ENCODE results near the gene POMT2.
"Not testable (repeated sequence)": the region's sequence is repeated elsewhere in the genome, so short reads cannot be mapped to it uniquely, and the experiment has no call there.

POMT2 gene

DNA sequence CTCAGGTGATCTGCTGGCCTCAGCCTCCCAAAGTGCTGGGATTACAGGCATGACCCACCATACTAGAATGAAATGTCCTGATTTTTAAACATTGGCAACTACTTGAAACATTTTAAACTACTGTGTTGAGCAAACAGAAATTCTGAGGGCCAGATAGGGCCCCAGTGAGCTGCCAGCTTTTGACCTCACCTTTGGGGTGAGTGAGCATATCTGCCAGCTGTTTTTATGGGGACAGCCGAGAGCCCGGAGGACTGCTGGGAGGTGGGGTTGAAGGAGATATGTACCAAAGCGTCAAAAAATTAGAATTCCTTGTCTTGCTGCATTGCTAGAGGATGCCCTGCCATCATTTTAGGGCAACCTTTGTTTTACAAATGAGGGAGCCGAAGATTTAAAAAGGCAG is 2.9 kb upstream of the POMT2 start:
- H3K4me1 Mint-ChIP-seq = peaks cover 61% of the 10 kb centered on the region
- H3K27ac Mint-ChIP-seq = no peak overlapping the region
- H3K36me3 Mint-ChIP-seq (ENCODE audit: low read depth) = no peaks in the 10 kb centered on the region
- TF ChIP-seq, protein P1, sequence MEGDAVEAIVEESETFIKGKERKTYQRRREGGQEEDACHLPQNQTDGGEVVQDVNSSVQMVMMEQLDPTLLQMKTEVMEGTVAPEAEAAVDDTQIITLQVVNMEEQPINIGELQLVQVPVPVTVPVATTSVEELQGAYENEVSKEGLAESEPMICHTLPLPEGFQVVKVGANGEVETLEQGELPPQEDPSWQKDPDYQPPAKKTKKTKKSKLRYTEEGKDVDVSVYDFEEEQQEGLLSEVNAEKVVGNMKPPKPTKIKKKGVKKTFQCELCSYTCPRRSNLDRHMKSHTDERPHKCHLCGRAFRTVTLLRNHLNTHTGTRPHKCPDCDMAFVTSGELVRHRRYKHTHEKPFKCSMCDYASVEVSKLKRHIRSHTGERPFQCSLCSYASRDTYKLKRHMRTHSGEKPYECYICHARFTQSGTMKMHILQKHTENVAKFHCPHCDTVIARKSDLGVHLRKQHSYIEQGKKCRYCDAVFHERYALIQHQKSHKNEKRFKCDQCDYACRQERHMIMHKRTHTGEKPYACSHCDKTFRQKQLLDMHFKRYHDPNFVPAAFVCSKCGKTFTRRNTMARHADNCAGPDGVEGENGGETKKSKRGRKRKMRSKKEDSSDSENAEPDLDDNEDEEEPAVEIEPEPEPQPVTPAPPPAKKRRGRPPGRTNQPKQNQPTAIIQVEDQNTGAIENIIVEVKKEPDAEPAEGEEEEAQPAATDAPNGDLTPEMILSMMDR (IDR thresholded peaks at IDR 0.05) = no peak
- H3K9me3 Mint-ChIP-seq = no peaks in the 10 kb centered on the region
- DNase-seq = no peak
- H3K27me3 Mint-ChIP-seq (ENCODE audit: low read depth, poor library complexity) = no peaks in the 10 kb centered on the region
- no peak overlapping the region for H3K4me3 Mint-ChIP-seq

DNA sequence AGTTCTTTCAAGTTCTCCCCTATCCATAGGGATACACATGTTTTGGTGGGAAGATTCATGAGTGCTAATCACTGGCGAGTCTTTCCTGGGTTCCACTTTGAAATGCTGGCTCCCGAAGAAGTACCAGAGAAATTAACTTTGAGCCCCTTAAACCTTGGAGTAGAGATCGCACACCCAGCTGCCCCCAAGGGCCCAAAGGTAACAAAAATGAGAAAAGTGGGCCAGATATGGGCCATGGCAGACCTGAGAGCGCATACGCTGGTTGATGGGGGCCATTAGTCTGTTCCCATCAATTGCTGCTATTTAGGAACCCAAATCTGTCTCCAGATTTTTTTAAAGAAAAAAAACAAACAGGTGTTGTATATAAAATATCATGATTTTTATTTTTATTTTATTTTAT is 2.3 kb upstream of the POMT2 start:
- Mint-ChIP-seq H3K27me3 (ENCODE audit: low read depth, poor library complexity) (no peaks in the 10 kb centered on the region), H3K4me3 (no peak overlapping the region), H3K9me3 (no peaks in the 10 kb centered on the region), H3K27ac (no peak overlapping the region), H3K36me3 (ENCODE audit: low read depth) (no peaks in the 10 kb centered on the region), H3K4me1 (peaks cover 67% of the 10 kb centered on the region)
- TF ChIP-seq, protein P1 (IDR thresholded peaks at IDR 0.05) = no peak
- no peak for DNase-seq

DNA sequence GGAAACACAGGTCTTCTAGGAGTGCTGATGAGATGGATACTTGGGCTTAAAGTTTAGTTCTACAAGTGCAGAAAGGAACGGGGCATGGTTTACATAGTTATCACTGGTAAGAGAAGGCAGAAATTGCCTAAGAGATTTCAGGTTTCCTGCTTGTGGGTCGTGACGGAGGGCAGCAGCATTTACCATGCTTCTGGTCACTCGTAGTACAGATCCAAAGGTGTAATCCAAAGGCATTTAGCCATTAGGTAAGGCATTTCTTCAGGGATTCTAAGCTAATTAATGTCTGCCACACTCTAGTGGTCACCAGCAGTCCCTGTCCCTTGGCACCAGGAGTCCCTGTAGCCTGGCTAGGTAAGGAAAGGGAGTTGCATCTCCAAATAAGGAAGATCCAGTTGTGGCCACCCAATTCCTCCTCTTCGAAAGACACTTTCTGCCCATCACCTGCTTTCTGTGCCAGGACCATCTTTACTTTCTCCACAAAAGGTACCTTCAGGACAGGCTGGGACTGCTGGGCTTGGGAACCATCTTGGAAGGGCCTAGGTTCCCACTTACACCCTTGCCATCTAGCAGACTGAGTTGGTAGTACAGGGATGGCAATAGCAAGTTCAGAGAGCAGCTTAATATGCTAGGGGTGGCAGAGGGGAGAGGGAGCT is 1.7 kb upstream of the POMT2 start:
- H3K36me3 Mint-ChIP-seq (ENCODE audit: low read depth) = no peaks in the 10 kb centered on the region
- no peaks in the 10 kb centered on the region for H3K27me3 Mint-ChIP-seq (ENCODE audit: low read depth, poor library complexity)
- peaks cover 69% of the 10 kb centered on the region for H3K4me1 Mint-ChIP-seq
- H3K27ac Mint-ChIP-seq = no peak overlapping the region
- no peaks in the 10 kb centered on the region for H3K9me3 Mint-ChIP-seq
- DNase-seq = no peak
- peak overlapping the region; percentile 96 for H3K4me3 Mint-ChIP-seq
- TF ChIP-seq, protein P1 (IDR thresholded peaks at IDR 0.05) = no peak

DNA sequence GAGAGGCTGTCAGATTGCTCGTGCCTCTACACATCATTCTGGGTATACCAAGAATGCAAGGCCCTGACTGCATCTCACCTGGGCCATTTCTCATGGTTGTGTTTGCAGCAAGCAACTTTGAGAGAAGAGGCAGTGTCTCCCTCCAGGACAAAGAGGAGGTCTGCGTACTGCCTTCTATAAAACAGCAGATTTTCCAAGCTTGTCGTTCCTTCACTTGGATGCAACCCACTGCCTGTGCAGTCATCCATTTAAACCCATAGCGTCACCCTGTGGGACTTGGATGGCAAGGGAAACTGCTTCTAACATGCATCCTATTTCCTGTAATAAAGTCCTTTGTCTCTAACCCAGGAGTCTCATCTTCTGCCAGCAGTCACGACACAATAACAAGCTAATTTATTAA is 1.3 kb downstream of the POMT2 start:
- Mint-ChIP-seq H3K4me3 (peak overlapping the region; percentile 83), H3K27ac (peak overlapping the region; percentile 92), H3K27me3 (ENCODE audit: low read depth, poor library complexity) (no peaks in the 10 kb centered on the region), H3K36me3 (ENCODE audit: low read depth) (no peaks in the 10 kb centered on the region), H3K4me1 (peaks cover 71% of the 10 kb centered on the region), H3K9me3 (no peaks in the 10 kb centered on the region)
- TF ChIP-seq, protein P1 (IDR thresholded peaks at IDR 0.05) = no peak
- DNase-seq = peak; percentile 32

DNA sequence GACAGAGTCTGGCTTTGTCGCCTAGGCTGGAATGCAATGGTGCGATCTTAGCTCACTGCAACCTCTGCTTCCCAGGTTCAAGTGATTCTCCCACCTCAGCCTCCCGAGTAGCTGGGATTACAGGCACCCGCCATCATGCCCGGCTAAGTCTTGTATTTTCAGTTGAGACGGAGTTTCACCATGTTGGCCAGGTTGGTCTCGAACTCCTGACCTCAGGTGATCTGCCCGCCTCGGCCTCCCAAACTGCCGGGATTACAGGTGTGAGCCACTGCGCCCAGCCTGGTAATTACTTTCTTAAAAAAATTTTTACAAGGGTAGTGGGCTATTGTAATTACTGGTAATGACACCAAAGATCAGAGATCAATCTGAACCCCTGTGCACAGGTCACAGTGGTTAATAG is 1.9 kb downstream of the POMT2 start:
- peak overlapping the region; percentile 83 for H3K4me3 Mint-ChIP-seq
- peak overlapping the region; percentile 92 for H3K27ac Mint-ChIP-seq
- H3K36me3 Mint-ChIP-seq (ENCODE audit: low read depth); DNase-seq; H3K9me3 Mint-ChIP-seq; H3K27me3 Mint-ChIP-seq (ENCODE audit: low read depth, poor library complexity): not testable (repeated sequence)
- H3K4me1 Mint-ChIP-seq = peaks cover 71% of the 10 kb centered on the region

DNA sequence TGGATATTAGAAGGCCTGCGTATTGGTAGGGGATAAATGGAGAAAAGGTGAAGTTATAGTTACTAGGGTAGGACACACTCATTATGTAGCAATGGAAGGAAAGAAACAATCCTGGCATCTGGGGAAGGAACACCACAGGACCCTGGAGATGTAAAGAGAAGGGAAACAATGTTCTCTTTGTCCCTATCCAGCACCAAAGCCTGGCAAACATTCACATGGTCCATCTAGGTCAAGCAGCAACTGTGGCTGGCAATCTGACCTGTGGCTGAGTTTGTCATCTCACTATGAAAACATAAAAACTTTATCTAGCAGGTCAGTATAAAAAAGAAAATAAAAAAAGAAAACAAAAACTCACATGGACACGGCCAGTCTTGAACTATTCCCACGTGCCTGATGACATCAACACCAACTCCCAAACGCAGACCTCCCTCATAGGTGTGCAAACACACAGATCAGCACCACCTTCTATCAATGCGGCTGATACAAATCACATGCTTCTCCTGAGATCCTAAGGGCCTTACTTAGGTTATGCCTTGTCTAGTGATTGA is 2.6 kb downstream of the POMT2 start:
- Mint-ChIP-seq H3K9me3 (no peaks in the 10 kb centered on the region), H3K27me3 (ENCODE audit: low read depth, poor library complexity) (no peaks in the 10 kb centered on the region), H3K4me3 (peak overlapping the region; percentile 28), H3K36me3 (ENCODE audit: low read depth) (no peaks in the 10 kb centered on the region), H3K27ac (no peak overlapping the region), H3K4me1 (peaks cover 75% of the 10 kb centered on the region)
- TF ChIP-seq, protein P1 (IDR thresholded peaks at IDR 0.05) = no peak
- no peak for DNase-seq
